ENCODE results near the gene PPP3CA.

PPP3CA gene

GRCh38 chr4:101347267-101347556 is at the start of gene PPP3CA:
Gene PPP3CA, minus strand, starts transcription at chr4:101347526.
- DNase-seq (ENCODE audit: low read depth in 1 of 2, low spot score in 1 of 2): no peak

GRCh38 chr4:101393256-101393655 is 45.9 kb upstream of the PPP3CA start:
- DNase-seq (ENCODE audit: low read depth in 1 of 2, low spot score in 1 of 2): no peak

- DNase-seq (ENCODE audit: low read depth in 1 of 2, low spot score in 1 of 2): no peak
Measured at GRCh38 chr4:101370663-101371210, 23.4 kb upstream of the PPP3CA start.

- DNase-seq (ENCODE audit: low read depth in 1 of 2, low spot score in 1 of 2): no peak
Measured at GRCh38 chr4:101367201-101367600, 19.9 kb upstream of the PPP3CA start.

- no peak for DNase-seq (ENCODE audit: low read depth in 1 of 2, low spot score in 1 of 2)
Measured at GRCh38 chr4:101366331-101366730, 19.0 kb upstream of the PPP3CA start.

- DNase-seq (ENCODE audit: low read depth in 1 of 2, low spot score in 1 of 2): no peak
Measured at GRCh38 chr4:101357751-101358150, 10.4 kb upstream of the PPP3CA start.

GRCh38 chr4:101356928-101357327 is 9.6 kb upstream of the PPP3CA start:
- no peak for DNase-seq (ENCODE audit: low read depth in 1 of 2, low spot score in 1 of 2)

- no peak for DNase-seq (ENCODE audit: low read depth in 1 of 2, low spot score in 1 of 2)
Measured at GRCh38 chr4:101355767-101356702, 8.7 kb upstream of the PPP3CA start.

- DNase-seq (ENCODE audit: low read depth in 1 of 2, low spot score in 1 of 2): no peak
Measured at GRCh38 chr4:101355246-101355645, 7.9 kb upstream of the PPP3CA start.

- no peak for DNase-seq (ENCODE audit: low read depth in 1 of 2, low spot score in 1 of 2)
Measured at GRCh38 chr4:101349801-101350064, 2.4 kb upstream of the PPP3CA start.

GRCh38 chr4:101348995-101349800 is 1.9 kb upstream of the PPP3CA start:
- DNase-seq (ENCODE audit: low read depth in 1 of 2, low spot score in 1 of 2): no peak

GRCh38 chr4:101348367-101348827 is 1.1 kb upstream of the PPP3CA start:
- DNase-seq (ENCODE audit: low read depth in 1 of 2, low spot score in 1 of 2): no peak

- DNase-seq (ENCODE audit: low read depth in 1 of 2, low spot score in 1 of 2): peak; percentile 99
Measured at GRCh38 chr4:101347557-101348366, 436 bp upstream of the PPP3CA start.

GRCh38 chr4:101346351-101347266 is 717 bp downstream of the PPP3CA start:
- peak; percentile 30 to 38 for DNase-seq (ENCODE audit: low read depth in 1 of 2, low spot score in 1 of 2)

- DNase-seq (ENCODE audit: low read depth in 1 of 2, low spot score in 1 of 2): peak; percentile 18 to 56
Measured at GRCh38 chr4:101345596-101346350, 1.6 kb downstream of the PPP3CA start.

GRCh38 chr4:101345271-101345595 is 2.1 kb downstream of the PPP3CA start:
- no peak for DNase-seq (ENCODE audit: low read depth in 1 of 2, low spot score in 1 of 2)

- no peak for DNase-seq (ENCODE audit: low read depth in 1 of 2, low spot score in 1 of 2)
Measured at GRCh38 chr4:101339332-101339731, 8.0 kb downstream of the PPP3CA start.

- DNase-seq (ENCODE audit: low read depth in 1 of 2, low spot score in 1 of 2): no peak
Measured at GRCh38 chr4:101337688-101338087, 9.6 kb downstream of the PPP3CA start.

GRCh38 chr4:101334963-101335572 is 12.3 kb downstream of the PPP3CA start:
- no peak for DNase-seq (ENCODE audit: low read depth in 1 of 2, low spot score in 1 of 2)

All from activated T-helper 1 cell treated with anti-CD3 and anti-CD28 coated beads, Interleukin-2, amount 50 U/mL, for 16 hours (primary cell).